HFF-Myc (cell line): ENCODE measurements around the gene PIGM.

Experiments used
- DNase-seq: peaks from one replicate; pipeline ENCODE4 v3.0.0-alpha.2; 2011; ENCODE audit warnings: low read depth; ENCODE audit errors: extremely low read depth
- H3K4me3 ChIP-seq: replicated peaks from 2 replicates; pipeline ENCODE4 v1.5.1; 2011; ENCODE audit warnings: low read depth, mild to moderate bottlenecking, control low read depth, low read length
- CTCF ChIP-seq: IDR thresholded peaks from 2 replicates; pipeline ENCODE4 v1.5.1; 2012; ENCODE audit warnings: mild to moderate bottlenecking, low read depth, low read length, control low read depth; ENCODE audit errors: missing control alignments

Gene PIGM

DNA sequence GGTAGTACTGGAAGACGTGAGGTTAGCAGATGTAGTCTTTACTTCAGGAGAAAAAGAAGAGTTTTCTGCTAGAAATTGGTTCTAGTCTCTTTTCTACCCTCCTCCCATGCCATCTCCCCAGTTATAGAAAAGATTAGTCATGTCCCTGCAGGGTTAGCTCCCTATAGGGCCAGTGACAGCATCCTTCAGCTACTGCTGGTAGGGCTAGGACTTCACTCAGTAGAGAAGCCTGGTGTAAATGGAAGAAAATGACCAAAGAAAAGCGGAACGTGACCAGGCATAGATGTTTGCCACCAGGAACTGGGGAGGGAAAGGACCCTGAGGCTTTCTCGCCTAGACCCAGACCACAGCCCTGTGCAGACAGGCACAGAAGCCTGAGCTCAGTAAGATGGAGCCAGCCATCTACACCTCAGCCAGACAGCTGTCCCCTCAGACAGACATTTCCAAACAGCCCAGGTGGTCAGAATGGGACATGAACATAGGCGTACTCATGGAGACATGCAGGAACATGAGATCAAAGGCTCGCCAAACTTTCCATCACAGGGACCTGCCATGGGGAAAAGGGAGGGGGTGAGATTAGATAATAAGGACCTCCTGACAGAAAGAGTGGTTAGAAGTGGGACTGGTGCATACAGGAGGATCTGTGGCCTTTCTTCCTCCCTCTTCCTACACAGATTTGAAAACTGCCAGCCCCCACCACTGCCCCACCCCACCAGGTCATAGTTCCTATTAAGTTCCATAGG lies 54.3 kb downstream of the PIGM start:
- TF ChIP-seq CTCF: no peak
- H3K4me3 ChIP-seq: no peak overlapping the region
- DNase-seq: no peak
